AML-193 (cell line): ENCODE results near the gene CNPY1.

ENCODE experiments used
- DNase-seq, 2 experiments: peaks; one replicate each; lab custom pipeline; 2025; lab: John Stamatoyannopoulos, UW

CNPY1 gene

DNA sequence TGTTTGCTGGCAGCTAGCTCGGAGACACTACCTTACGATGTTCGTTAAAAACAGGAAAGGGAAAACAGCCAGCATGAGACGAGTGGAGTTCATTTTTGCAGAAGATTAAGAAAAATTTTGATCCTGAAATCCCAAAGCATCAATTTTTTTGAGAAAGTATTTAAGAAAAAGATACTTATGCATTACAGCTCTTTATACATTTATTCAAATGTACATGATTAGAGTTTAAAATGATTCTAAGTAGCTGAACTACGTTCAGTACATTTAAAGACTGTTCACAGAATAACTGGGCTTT is 34.7 kb downstream of the CNPY1 start:
- no peak for DNase-seq

- no peak for DNase-seq
These were observed 35.2 kb downstream of the CNPY1 start for GRCh38 chr7:155510975-155511701.

DNA sequence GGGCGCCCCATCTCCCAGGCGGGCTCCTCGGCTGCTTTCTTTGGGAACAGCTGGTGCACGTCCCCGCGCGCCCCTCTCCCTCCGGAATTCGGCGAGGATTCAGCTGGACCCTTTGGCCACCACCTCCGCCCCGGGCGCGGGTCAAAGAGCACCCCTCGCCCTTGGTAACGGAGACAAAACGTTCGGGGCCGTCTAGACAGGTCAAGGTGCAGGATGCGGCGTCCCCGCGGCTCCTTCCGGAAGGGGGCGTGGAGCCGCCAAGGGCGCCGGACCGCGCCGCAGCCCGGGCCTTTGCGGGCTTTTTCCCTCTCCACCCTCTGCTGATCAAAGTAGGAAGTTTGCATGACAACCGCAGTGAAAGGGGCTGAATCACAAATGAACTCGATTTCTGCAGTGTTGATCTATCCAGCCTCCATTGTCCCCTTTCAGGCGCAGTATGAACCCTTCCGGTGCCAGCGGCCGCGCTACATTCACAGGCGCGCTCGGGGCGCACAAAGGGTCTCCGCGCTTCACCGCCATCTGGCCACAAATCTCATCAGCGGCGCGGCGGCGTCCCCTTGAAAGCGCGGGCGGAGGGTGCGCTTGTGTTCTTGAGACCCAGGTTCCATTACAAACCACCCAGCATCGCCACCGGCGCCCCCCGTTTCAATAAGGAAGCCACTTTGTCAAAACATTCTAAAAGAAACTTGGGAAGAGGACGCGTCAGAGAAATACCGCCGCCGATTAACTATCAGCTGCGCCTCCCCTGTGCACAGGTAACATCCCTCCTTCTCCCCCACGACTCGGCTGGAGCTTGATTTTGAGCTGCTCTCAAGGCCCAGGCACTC is 36.4 kb downstream of the CNPY1 start:
- DNase-seq: no peak

GRCh38 chr7:155509359-155509724 is 37.0 kb downstream of the CNPY1 start:
- no peak for DNase-seq

DNA sequence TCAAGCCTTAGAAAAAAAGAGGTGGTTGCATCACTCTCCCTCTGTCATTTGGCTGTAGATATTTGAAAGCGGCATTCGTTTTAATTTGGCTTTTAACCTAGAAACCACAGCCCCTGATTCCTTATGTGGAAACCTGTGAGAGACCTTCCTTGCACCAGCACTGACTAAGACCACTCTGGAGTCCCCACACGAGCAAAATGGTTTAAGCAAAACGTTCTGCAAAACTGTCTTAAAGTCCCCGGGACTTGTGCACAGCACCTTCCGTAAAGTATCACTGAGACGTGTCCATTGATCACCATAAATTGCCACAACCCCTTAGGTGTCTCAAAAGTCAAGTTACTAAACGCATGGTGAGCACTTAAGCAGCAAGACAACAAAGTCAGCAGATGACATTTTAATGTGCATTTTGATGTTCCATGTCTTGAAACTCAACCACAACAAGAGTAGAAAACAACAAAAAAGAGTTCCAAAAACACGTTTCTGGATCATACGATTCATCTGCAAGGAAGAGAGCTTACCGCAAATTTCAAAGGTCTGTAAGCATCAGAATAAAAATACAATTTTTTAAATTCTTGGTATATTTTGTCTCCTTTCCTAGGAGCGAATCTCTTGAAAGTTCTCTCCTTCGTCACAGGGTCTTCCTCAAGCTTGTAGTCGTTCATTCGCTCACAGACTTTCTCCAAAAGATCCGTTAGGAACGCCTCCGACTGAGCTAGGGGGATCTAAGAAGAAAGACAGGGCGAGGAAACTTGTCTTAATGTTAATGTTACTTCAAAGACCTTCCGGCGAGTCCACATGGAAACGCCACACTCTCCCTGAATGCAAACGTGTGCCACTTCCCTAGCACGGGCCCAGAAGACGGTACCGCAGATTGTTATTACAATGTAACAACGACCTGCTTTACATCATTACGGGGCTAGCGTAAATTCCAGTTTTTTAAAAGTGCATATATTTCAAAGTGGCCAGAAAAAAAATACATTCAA is 37.7 kb downstream of the CNPY1 start:
- DNase-seq: no peak

DNA sequence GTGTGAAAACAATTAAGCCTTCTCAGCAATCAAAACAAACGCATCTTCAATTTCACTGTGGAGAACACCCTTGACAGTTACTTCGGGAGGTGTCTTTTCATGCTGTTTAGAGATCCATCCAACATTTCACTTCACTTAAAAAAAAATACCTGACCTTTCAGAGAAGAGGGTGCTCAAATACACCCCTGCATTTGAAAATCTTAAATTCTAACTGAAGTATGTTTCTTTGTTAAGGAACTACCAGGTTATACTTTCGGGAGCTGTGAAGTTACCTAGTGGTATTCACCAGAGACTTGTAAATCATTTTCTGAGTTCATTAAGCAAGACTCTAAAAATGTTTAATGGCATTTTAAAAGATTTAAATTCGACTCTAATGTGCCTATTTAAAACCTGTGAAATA is 38.8 kb downstream of the CNPY1 start:
- no peak for DNase-seq

- no peak for DNase-seq
These were observed 39.5 kb downstream of the CNPY1 start for GRCh38 chr7:155506854-155507337.

DNA sequence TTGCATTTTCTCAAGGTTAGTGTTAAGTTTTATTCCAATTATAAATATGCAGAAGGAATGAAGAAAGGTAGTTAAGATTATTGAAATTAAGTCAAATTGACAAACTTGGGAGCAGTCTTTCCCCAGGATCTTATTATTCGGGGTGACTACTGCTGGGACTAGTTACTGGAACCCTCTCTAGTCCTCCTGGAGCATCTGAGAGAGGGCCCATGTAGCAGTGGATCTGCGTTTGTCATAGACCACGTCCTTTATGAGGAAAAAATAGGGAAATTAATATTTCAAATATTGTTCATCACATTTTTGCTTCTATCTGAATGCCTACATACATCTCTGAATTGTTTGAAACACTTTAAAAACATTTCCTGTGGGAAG is 41.0 kb downstream of the CNPY1 start:
- no peak for DNase-seq

- no peak for DNase-seq
These were observed 49.0 kb downstream of the CNPY1 start for GRCh38 chr7:155497149-155497901.

DNA sequence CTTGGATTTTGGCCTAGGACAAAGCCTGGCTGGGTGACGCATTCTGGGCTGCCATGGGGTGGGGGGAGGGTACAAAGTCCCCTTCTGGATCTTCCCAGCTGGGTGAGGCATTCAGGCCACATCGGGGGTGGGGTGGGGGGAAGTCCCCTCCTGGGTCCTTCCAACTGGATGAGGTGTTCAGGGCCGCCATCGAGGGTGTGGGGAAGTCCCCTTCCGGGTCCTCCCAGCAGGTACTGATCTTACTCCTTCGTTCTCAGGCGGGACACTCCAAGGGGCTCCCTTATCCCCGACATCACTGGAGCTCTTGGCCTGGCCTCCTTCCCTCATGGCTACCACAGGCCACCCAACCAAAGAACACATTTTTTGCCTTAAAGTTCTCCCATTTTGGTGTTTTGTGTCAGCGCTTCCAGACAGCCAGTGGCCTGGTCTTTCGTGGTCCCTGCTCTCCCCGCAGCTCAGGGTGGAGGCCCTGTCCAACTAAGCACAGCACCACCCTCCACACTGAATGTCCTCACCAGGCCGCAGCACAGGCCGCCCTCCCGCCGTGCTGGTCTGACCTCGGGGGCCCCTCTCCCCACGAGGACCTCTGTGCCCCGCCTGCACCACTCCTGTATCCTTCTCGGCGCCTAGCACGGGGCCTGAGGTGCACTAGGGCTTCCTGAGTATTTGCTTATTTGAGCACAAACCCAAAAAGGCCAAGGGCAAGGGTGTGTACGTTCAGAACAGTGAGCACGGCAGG is 49.9 kb downstream of the CNPY1 start:
- no peak for DNase-seq

- DNase-seq: no peak
These were observed 50.7 kb downstream of the CNPY1 start for GRCh38 chr7:155495440-155496248.

- DNase-seq: no peak
These were observed 51.8 kb downstream of the CNPY1 start for GRCh38 chr7:155494551-155494950.

DNA sequence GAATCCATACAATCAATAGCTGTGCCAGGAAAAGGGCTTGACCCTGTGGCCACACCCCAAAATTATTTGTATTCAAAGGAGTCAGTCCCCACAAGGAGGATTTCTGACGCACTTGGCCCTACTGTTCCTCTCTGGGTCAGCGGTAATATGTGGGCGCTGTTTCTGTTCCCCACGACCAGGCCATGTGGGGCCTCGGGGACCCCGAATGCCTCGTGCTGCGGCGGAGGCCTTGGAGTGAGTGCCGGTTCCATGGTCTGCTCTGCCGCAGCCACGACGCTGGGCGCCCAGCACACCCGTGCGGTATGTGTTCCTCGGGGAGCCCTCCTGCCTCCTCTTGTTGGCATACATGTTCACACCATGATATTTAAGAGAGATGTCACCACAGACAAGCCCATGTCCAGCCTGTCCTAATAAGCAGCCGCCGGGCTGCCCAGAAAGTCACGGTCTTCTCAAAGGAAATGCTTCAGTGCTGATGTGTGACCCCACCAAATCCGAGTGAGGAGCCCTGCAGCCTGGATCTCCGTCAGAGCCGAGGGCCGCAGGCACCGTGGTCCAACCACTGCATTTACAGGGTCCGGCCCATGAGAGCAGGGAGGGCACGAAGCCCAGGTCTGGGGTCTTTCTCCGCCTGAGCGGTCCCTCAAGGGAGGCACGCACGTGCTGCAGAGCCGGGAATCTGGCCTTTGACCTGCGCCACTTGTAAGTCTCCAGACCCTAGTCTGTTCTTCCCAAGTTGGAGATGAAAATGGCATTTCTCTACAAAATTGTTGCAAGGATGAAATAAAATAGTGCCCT is 52.4 kb downstream of the CNPY1 start:
- no peak for DNase-seq

- no peak for DNase-seq
These were observed 54.5 kb downstream of the CNPY1 start for GRCh38 chr7:155491812-155492211.

DNA sequence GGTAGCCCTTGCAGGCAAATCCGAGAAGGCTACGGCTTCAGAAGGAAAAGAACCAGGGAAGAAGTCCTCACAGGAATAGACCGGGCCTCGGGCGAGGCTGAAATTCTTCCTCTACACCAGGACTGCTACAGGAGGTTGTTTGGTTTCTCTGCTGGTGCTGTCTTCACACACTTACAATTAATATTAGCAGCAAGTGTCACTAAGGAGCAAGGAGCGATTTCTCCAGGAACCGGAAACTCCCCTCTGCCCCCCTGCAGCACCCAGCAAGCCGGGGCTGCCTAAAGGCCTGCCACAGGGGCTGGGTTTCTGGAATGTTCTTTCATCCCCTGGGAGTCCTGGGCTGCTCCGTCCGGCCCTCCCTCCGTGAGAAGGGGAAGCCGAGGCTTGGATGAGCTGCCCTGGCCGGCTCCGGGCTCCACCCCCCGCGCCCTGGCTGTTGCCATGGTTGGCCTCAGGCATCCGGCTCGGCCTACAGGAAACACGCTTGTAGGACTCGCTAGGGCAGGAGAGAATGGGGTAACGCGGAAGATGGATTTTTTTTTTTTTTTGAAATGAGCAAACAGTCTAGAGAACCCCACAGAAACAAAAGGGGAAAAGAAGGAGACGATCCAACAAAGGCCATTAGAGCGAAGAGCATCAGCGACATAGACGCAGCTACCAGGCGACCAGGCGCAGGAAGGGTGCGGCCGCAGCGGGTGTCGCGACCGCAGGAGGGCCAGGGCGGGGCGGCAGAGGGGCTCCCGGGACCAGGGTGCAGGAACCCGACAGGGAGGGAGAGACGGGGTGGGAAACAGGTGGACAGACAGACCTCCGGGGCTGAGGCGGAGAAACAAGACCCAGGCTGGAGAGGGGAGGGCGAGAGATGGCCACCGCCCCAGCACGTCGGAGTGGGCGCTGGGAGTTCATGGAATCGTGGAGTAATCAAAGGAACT is 55.4 kb downstream of the CNPY1 start:
- DNase-seq: no peak

- DNase-seq: no peak
These were observed 56.3 kb downstream of the CNPY1 start for GRCh38 chr7:155489862-155490696.

GRCh38 chr7:155489158-155489840 is 57.1 kb downstream of the CNPY1 start:
- no peak for DNase-seq
